A549 (cell line): ENCODE measurements around the gene TNPO2.

Experiments used
- BCL3 ChIP-seq: fragments of >200 bp; sonication (Bioruptor Twin); formaldehyde crosslinking; IDR thresholded peaks from 3 replicates; pipeline ENCODE4 v1.6.1; 2016
- BHLHE40 ChIP-seq: IDR thresholded peaks from 2 replicates; pipeline ENCODE4 v1.6.1; 2012; ENCODE audit warnings: low read depth, low read length, inconsistent platforms
- CEBPB ChIP-seq, 2 experiments: fragments of >200 bp in 1 of 2; sonication (Bioruptor Twin) in 1 of 2; formaldehyde crosslinking in 1 of 2; IDR thresholded peaks; 2 replicates each; pipeline ENCODE4 v1.6.1; 2012 to 2016
- CHD2 ChIP-seq: fragments of 150-350 bp; IDR thresholded peaks from 2 replicates; pipeline ENCODE4 v1.6.1; 2014; ENCODE audit warnings: low read length; ENCODE audit not compliant: partially characterized antibody
- CTCF ChIP-seq: fragments of >200 bp; sonication (Bioruptor Twin); formaldehyde crosslinking; IDR thresholded peaks from 3 replicates; pipeline ENCODE4 v1.5.1; 2016
- JUN ChIP-seq, 2 experiments: fragments of >200 bp; sonication (Bioruptor Twin); formaldehyde crosslinking; IDR thresholded peaks; 2 replicates in 1 of 2; 3 replicates in 1 of 2; pipeline ENCODE4 v1.6.1; 2016 to 2017
- KDM1A ChIP-seq: fragments of 200-600 bp; sonication (generic); IDR thresholded peaks from 2 replicates; pipeline ENCODE4 v1.6.1; 2016; ENCODE audit warnings: low read depth, mild to moderate bottlenecking
- KDM5A ChIP-seq: fragments of 200-600 bp; sonication (generic); IDR thresholded peaks from 2 replicates; pipeline ENCODE4 v1.6.1; 2016; ENCODE audit warnings: antibody characterized with exemption, mild to moderate bottlenecking
- MAX ChIP-seq: IDR thresholded peaks from 2 replicates; pipeline ENCODE4 v1.6.1; 2012
- MAZ ChIP-seq: fragments of 150-350 bp; IDR thresholded peaks from 2 replicates; pipeline ENCODE4 v1.6.1; 2014; ENCODE audit warnings: antibody characterized with exemption, low read depth, low read length, borderline replicate concordance
- MYC ChIP-seq: IDR thresholded peaks from 2 replicates; pipeline ENCODE4 v1.6.1; 2012; ENCODE audit warnings: mild to moderate bottlenecking, inconsistent platforms, low read length, improper control_type of control experiment, borderline replicate concordance
- NR3C1 ChIP-seq: fragments of >200 bp; sonication (Bioruptor Twin); formaldehyde crosslinking; IDR thresholded peaks from 3 replicates; pipeline ENCODE4 v1.6.1; 2017
- RAD21 ChIP-seq, 2 experiments: fragments of >200 bp in 1 of 2; sonication (Bioruptor Twin) in 1 of 2; formaldehyde crosslinking in 1 of 2; IDR thresholded peaks in 1 of 2; conservative IDR thresholded peaks in 1 of 2; 2 replicates in 1 of 2; 3 replicates in 1 of 2; pipeline ENCODE4 v1.6.1; 2012 to 2018; ENCODE audit warnings: inconsistent platforms in 1 of 2
- USF2 ChIP-seq: fragments of 450-650 bp; IDR thresholded peaks from 2 replicates; pipeline ENCODE4 v1.6.1; 2014; ENCODE audit warnings: antibody characterized with exemption

- TF ChIP-seq KDM5A (no peak), MYC (no peak), CEBPB (IDR thresholded peaks at IDR 0.05) (no peak), CTCF (no peak), KDM1A (no peak), NR3C1 (no peak), USF2 (no peak), MAX (no peak), RAD21 (conservative IDR thresholded peaks at IDR 0.05 in 1 of 2, IDR thresholded peaks at IDR 0.05 in 1 of 2) (no peak), BCL3 (no peak), MAZ (no peak), CHD2 (no peak), BHLHE40 (no peak), JUN (IDR thresholded peaks at IDR 0.05) (no peak)
These were observed 28.6 kb downstream of the TNPO2 start for GRCh38 chr19:12695096-12695495.
